Measurements from ENCODE around the gene RHOV.
A peak's percentile ranks its signal among the peaks of the same experiment; 100 is the strongest.

Gene RHOV

GRCh38 chr15:40918146-40918798 lies 44.2 kb upstream of the RHOV start:
- Histone ChIP-seq H3K9me3 (no peaks in the 10 kb centered on the region), H3K4me1 (no peaks in the 10 kb centered on the region), H3K27me3 (no peaks in the 10 kb centered on the region), H3K36me3 (no peaks in the 10 kb centered on the region), H3K4me3 (ENCODE audit: low read depth, low read length) (no peak overlapping the region)
- DNase-seq: no peak
- no peak for TF ChIP-seq CTCF (IDR thresholded peaks at IDR 0.05; ENCODE audit: low read depth, low read length)

- TF ChIP-seq CTCF (IDR thresholded peaks at IDR 0.05; ENCODE audit: low read depth, low read length): no peak
- no peak for DNase-seq
- no peaks in the 10 kb centered on the region for H3K4me1 ChIP-seq
- no peaks in the 10 kb centered on the region for H3K27me3 ChIP-seq
- H3K4me3 ChIP-seq (ENCODE audit: low read depth, low read length): no peak overlapping the region
- no peaks in the 10 kb centered on the region for H3K9me3 ChIP-seq
- no peaks in the 10 kb centered on the region for H3K36me3 ChIP-seq
Observed at GRCh38 chr15:40917585-40917984, 43.6 kb upstream of the RHOV start.

- no peak for TF ChIP-seq CTCF (IDR thresholded peaks at IDR 0.05; ENCODE audit: low read depth, low read length)
- Histone ChIP-seq H3K4me1 (peaks cover 6% of the 10 kb centered on the region), H3K36me3 (no peaks in the 10 kb centered on the region), H3K4me3 (ENCODE audit: low read depth, low read length) (no peak overlapping the region), H3K27me3 (no peaks in the 10 kb centered on the region), H3K9me3 (no peaks in the 10 kb centered on the region)
- DNase-seq: peak; percentile 8
Observed at GRCh38 chr15:40915679-40916078, 41.6 kb upstream of the RHOV start.

- Histone ChIP-seq H3K4me1 (peaks cover 6% of the 10 kb centered on the region), H3K9me3 (no peaks in the 10 kb centered on the region), H3K4me3 (ENCODE audit: low read depth, low read length) (no peak overlapping the region), H3K36me3 (no peaks in the 10 kb centered on the region), H3K27me3 (no peaks in the 10 kb centered on the region)
- no peak for DNase-seq
- no peak for TF ChIP-seq CTCF (IDR thresholded peaks at IDR 0.05; ENCODE audit: low read depth, low read length)
Observed at GRCh38 chr15:40915116-40915661, 41.2 kb upstream of the RHOV start.

GRCh38 chr15:40914486-40914885 lies 40.5 kb upstream of the RHOV start:
- no peaks in the 10 kb centered on the region for H3K27me3 ChIP-seq
- H3K9me3 ChIP-seq: no peaks in the 10 kb centered on the region
- H3K4me3 ChIP-seq (ENCODE audit: low read depth, low read length): no peak overlapping the region
- no peak for DNase-seq
- no peak for TF ChIP-seq CTCF (IDR thresholded peaks at IDR 0.05; ENCODE audit: low read depth, low read length)
- H3K36me3 ChIP-seq: no peaks in the 10 kb centered on the region
- H3K4me1 ChIP-seq: peaks cover 6% of the 10 kb centered on the region

- no peak for TF ChIP-seq CTCF (IDR thresholded peaks at IDR 0.05; ENCODE audit: low read depth, low read length)
Observed at GRCh38 chr15:40914013-40914412, 40.0 kb upstream of the RHOV start.

More at GRCh38 chr15:40914013-40914412, 40.0 kb upstream of the RHOV start:
- DNase-seq: no peak
- Histone ChIP-seq H3K27me3 (no peaks in the 10 kb centered on the region), H3K4me1 (peaks cover 6% of the 10 kb centered on the region), H3K36me3 (no peaks in the 10 kb centered on the region), H3K4me3 (ENCODE audit: low read depth, low read length) (no peak overlapping the region), H3K9me3 (no peaks in the 10 kb centered on the region)

All from BE2C (cell line).